Amniotic epithelial cell (primary cell): ENCODE results near the gene CACNA2D4.
A peak's percentile ranks its signal among the peaks of the same experiment; 100 is the strongest.
"Not testable (repeated sequence)": the region's sequence is repeated elsewhere in the genome, so short reads cannot be mapped to it uniquely, and the experiment has no call there.

ENCODE experiments used
- DNase-seq: peaks from one replicate; pipeline ENCODE4 v3.0.0-alpha.2; 2010; ENCODE audit warnings: low read depth

Gene CACNA2D4

GRCh38 chr12:1918081-1918883, at the start of gene CACNA2D4:
Gene CACNA2D4 (minus strand): TSS chr12:1918652. CDS start chr12:1918473, 179 bp downstream.
- peak; percentile 27 for DNase-seq

- no peak for DNase-seq
Measured at GRCh38 chr12:1966561-1967226, 48.2 kb upstream of the CACNA2D4 start.

GRCh38 chr12:1965916-1966315, 47.5 kb upstream of the CACNA2D4 start:
- no peak for DNase-seq

- DNase-seq: no peak
Measured at GRCh38 chr12:1962051-1963020, 43.9 kb upstream of the CACNA2D4 start.

- DNase-seq: no peak
Measured at GRCh38 chr12:1956716-1957115, 38.3 kb upstream of the CACNA2D4 start.

- peak; percentile 18 for DNase-seq
Measured at GRCh38 chr12:1949771-1950470, 31.5 kb upstream of the CACNA2D4 start.

GRCh38 chr12:1948883-1949282, 30.4 kb upstream of the CACNA2D4 start:
- DNase-seq: no peak

GRCh38 chr12:1947081-1947480, 28.6 kb upstream of the CACNA2D4 start:
- peak; percentile 78 for DNase-seq

GRCh38 chr12:1946296-1946695, 27.8 kb upstream of the CACNA2D4 start:
- DNase-seq: no peak

- DNase-seq: not testable (repeated sequence)
Measured at GRCh38 chr12:1945502-1945901, 27.1 kb upstream of the CACNA2D4 start.

- peak; percentile 67 for DNase-seq
Measured at GRCh38 chr12:1939801-1940607, 21.6 kb upstream of the CACNA2D4 start.

- no peak for DNase-seq
Measured at GRCh38 chr12:1939331-1939730, 20.9 kb upstream of the CACNA2D4 start.

GRCh38 chr12:1937481-1938224, 19.2 kb upstream of the CACNA2D4 start:
- DNase-seq: no peak

- peak; percentile 92 for DNase-seq
Measured at GRCh38 chr12:1936406-1937320, 18.2 kb upstream of the CACNA2D4 start.

GRCh38 chr12:1935700-1936378, 17.4 kb upstream of the CACNA2D4 start:
- DNase-seq: no peak

- DNase-seq: peak; percentile 14
Measured at GRCh38 chr12:1935242-1935641, 16.8 kb upstream of the CACNA2D4 start.

GRCh38 chr12:1934831-1935230, 16.4 kb upstream of the CACNA2D4 start:
- DNase-seq: no peak

GRCh38 chr12:1934068-1934467, 15.6 kb upstream of the CACNA2D4 start:
- no peak for DNase-seq
